GM19193 (cell line): ENCODE data around the gene RBM47.
A peak's percentile ranks its signal among the peaks of the same experiment; 100 is the strongest.

Source experiments
- POLR2A ChIP-seq: IDR thresholded peaks from 4 replicates; pipeline ENCODE4 v1.6.1; 2011; ENCODE audit not compliant: insufficient read depth, insufficient read length; ENCODE audit errors: extremely low read depth

Gene RBM47

GRCh38 chr4:40544221-40544620 is 85.4 kb downstream of the RBM47 start:
- no peak for TF ChIP-seq POLR2A

DNA sequence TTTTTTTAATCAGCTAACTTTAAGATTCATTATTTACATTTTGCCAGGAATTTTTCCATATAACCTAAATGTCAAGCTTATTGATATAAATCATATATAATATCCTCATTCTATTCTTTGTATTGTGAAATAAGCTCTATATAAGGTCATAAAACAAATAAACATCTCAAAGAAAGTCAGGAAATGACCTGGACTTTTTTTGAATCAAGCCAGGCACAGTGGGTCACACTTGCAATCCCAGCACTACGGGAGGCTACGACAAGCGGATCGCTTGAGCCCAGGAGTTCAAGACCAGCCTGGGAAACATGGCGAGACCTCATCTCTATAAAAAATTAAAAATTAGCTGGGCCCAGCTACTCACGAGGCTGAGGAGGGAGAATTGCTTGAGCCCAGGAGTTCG is 88.9 kb downstream of the RBM47 start:
- TF ChIP-seq POLR2A, result no peak

DNA sequence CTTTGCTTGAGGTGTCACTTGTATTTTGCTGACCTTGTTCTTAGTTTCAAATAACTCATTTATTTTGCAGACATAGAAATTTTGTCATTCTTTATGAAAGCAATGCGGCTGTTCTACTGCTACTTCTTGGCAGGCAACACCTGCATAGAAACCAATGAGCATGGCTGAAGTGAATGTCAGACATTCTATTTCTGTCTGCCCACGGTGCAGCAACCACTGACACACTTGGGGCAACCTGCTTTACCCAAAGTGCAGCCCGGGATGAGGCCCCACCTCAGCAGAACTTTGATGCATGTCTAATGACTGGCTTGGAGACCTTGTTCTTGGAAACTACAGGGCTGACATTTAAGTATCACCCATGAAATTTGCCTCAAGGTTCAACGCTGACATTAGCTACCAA is 93.6 kb downstream of the RBM47 start:
- no peak for TF ChIP-seq POLR2A

DNA sequence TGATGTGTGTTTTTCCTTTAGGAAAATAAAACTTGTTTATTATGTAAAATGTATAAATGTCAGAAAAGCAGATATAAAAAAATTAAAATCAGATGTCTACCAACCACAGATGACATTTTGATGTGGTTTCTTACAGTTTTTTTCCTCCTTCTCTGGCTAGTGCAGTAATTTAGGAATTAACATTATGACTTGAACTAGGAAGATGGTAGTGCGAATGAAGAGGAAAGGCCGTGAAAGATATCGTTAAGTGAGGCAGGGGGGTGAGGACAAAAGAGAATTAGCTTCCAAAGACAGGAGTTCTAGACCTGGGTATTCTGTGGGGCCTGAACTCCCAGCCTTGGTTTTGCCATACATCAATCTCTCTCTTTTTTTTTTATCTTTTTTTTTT is 98.0 kb downstream of the RBM47 start:
- no peak for TF ChIP-seq POLR2A

DNA sequence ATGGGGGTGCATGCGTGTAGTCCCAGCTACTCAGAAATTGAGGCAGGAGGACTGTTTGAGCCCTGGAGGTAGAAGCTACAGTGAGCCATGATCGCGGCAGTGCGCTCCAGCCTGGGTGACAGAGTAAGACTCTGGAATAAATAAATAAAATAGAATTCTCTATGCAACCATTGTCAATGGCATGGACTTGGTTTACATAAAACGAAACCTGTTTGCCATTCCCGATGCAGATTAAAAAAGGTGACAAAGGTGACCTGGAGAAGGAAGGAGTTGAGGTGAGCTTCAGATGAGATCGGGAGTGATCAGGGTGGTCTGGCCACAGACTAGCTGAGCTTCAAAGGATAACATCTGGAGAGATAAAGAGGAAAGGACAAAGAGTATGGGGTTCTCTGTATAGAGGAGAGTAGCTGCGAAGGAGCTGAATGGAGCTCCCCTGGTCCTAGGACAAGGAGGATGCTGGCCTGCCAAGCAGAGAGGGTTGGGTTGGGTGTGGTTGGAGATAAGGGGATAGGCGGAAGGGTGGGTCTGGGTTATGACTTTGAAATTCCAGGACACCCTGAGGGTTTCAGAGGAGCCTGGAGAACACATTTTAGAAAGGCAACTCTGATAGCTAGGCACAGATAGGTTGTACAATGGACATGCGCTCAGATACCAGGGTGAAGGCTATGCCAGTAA is 98.6 kb downstream of the RBM47 start:
- no peak for TF ChIP-seq POLR2A

DNA sequence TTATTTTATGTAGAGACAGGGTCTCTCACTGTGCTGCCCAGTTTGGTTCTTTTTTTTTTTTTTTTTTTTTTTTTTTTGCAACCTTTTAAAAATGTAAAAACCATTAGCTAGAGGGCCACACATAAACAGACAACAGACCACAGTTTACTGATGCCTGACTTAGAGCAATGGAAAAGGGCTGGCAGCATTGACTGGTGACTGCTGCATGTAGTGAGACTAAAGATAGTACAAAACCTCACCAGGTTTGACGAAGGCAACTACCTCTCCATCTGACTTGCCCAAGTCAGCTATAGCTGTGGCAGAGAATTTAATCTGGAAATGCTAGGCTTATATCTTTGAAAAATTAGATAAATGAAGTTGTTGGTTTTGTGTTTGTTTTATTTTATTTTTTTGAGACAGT is 102.9 kb downstream of the RBM47 start:
- TF ChIP-seq POLR2A, result no peak

GRCh38 chr4:40525752-40526598 is 103.7 kb downstream of the RBM47 start:
- no peak for TF ChIP-seq POLR2A

- TF ChIP-seq POLR2A, result no peak
Observed at GRCh38 chr4:40524366-40525041, 105.2 kb downstream of the RBM47 start.

GRCh38 chr4:40523581-40523980 is 106.1 kb downstream of the RBM47 start:
- no peak for TF ChIP-seq POLR2A

DNA sequence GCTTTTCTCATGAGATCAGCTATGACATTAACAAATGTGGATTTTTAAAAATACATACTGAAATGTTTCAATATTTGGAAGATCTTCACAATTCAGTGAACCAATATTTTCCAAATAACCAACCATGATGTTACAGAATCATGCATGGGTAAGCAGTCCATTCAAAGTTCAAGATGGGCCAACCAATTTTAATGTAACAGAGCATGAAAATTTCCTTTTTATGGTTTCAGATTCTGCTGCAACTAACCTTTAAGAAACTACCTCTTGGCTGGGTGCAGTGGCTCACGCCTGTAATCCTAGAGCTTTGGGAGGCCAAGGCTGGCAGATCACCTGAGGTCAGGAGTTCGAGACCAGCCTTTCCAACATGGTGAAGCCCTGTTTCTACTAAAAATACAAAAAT is 107.7 kb downstream of the RBM47 start:
- no peak for TF ChIP-seq POLR2A

DNA sequence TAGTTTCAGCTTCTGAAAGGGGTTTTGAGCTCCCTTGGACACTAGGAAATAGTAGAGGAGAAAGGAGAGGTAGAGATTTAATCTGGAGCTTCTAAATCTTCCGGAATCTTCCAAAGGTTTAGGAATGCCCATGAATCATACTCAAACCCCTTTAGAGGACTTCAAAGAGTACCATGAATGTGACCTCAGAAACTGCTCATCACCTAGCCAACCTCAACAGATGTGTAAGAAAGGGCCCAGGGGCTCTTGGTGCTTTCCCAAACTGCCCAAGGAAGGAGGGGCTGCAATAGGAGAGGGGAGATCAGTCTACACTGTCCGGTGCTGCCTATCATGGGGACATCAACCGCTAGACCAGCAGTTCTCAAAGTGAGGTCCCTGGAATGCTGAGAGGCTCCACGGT is 109.1 kb downstream of the RBM47 start:
- no peak for TF ChIP-seq POLR2A

GRCh38 chr4:40516651-40517050 is 113.0 kb downstream of the RBM47 start:
- TF ChIP-seq POLR2A, result no peak

- peak; percentile 13 for TF ChIP-seq POLR2A
Observed at GRCh38 chr4:40515398-40516293, 114.0 kb downstream of the RBM47 start.

DNA sequence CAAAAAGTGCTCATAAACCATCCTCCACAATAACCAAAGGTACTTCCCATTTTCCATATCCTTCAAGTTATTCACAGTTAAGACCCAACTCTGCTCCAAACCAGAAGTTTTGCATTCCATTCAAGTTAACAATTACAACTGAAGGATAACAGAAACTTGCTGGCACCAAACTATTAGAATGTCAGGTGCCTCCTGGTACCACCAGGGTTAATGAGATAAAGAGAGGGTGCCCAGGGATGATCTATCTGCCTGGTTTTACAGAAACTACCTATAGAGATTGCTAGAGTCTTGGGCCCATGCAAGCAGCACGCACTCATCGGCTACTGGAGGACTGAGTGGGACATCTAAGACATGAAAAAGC is 114.6 kb downstream of the RBM47 start:
- TF ChIP-seq POLR2A, result peak; percentile 21

DNA sequence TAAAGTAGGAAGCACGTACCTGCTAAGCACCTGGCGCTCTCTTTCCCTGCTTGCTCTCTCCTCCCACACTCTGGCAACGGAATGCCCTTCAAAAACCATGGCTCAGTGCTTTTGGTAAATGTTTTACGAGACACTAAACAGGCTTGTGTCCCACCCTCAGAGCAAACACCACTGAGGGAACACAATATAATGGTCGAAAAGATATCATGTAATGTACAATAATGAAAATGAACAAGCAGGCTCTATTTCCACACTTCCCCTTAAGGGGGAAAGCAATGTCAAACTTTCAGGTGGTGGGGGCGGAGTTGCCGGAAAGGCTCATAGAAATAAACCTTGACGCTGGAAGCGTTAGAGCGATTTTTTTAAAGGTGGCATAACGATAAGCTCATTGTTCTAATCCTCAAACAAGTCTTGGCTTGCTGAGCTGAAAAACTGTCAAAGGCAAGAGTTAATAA is 115.1 kb downstream of the RBM47 start:
- no peak for TF ChIP-seq POLR2A
